Pancreas (tissue), 10 donors: ENCODE measurements around the gene PAFAH2. TPM values are rescaled to one million over a fixed set of nuclear protein-coding genes. Genes with fewer than 3 reads are reported as not detected.

Experiments
- ATAC-seq, 4 donors: fragments of 200-7000 bp; cut with Tn5 transposase; one replicate each; pipeline versions ENCODE4 v1.8.0 to v1.9.1; 2020; ENCODE audit warnings: mild to moderate bottlenecking in 4 of 4, moderate library complexity in 4 of 4
- DNase-seq, 6 donors: peaks; one replicate each; pipeline ENCODE4 v3.0.0-alpha.2; 2020
- FAIRE-seq: peaks from 2 replicates; lab custom pipeline; 2012; peaks lifted over from hg19 to GRCh38; lab: Jason Lieb, UNC
- H3K27ac ChIP-seq, 4 donors: fragments of 200-600 bp; sonication (generic); 1 replicate in 3 of 4; 2 replicates in 1 of 4; pipeline versions ENCODE4 v1.5.0 to v1.8.0; 2020
- H3K27me3 ChIP-seq, 4 donors: fragments of 200-600 bp; one replicate each; pipeline ENCODE4 v1.8.0; 2021
- H3K36me3 ChIP-seq, 3 donors: fragments of 200-600 bp; sonication (generic) in 1 of 3; one replicate each; pipeline versions ENCODE4 v1.5.0 to v1.8.0; 2020 to 2021
- H3K4me1 ChIP-seq, 3 donors: fragments of 200-600 bp; one replicate each; pipeline ENCODE4 v1.8.0; 2021
- H3K4me3 ChIP-seq, 4 donors: fragments of 200-600 bp; sonication (generic) in 2 of 4; one replicate each; pipeline versions ENCODE4 v1.5.0 to v1.8.0; 2020 to 2021
- H3K9me3 ChIP-seq, 4 donors: fragments of 200-600 bp; one replicate each; pipeline ENCODE4 v1.8.0; 2021
- CTCF ChIP-seq, 4 donors: fragments of 200-600 bp; sonication (generic) in 3 of 4; IDR thresholded peaks; one replicate each; pipeline versions ENCODE4 v1.5.0 to v1.8.0; 2021; ENCODE audit warnings: antibody characterized with exemption in 4 of 4
- WGBS, 2 donors: extraction: QIAGEN DNeasy Blood & Tissue Kit; methylation state at CpG; one replicate each; pipeline ENCODE4 v1.1.7; 2013; 5-methylcytosine and 5-hydroxymethylcytosine counted together
- intact Hi-C, 3 donors: fragments of 100-400 bp; cut with DNase I; formaldehyde crosslinking; loops; one replicate each; pipeline versions ENCODE4 v1.11.1 to v1.14.2; 2022
- polyA plus RNA-seq, 2 donors: library from polyadenylated mRNA; stranded (reverse); fragments of 200-250 nt; gene quantifications; one replicate each; pipeline ENCODE4 v1.2.3, GENCODE V29; 2013
- total RNA-seq, 6 donors: library from RNA; stranded (reverse); fragmentation: NEBNext Ultra II Directional in 4 of 6; extraction: Animal tissue kit (Norgen Biotek cat#: 25700) in 4 of 6; gene quantifications; one replicate each; pipeline versions ENCODE4 v1.2.1 to v1.2.4, GENCODE V29; 2021 to 2023
- donor health status: healthy with polysubstance abuse.
- donor health status: DM: no; HTN: no; CAD: no; lungs with moderate emphysema.
- donor health status: DM: no; HTN: no; CAD: no.
- donor health status: control.
- donor health status: control.
- donor health status: Bipolar disorder and iron deficiency.
- donor health status: DM: yes; HTN: yes; CAD: no.
- donor health status: DM: no; HTN: no; CAD: no.
- donor health status: DM: no; HTN: no; CAD: no.
- donor health status: DM: yes; HTN: yes; CAD: no.

PAFAH2 gene
- total and polyA plus RNA-seq, 8 donors, result 11.0 to 20.9 (median 15.3) TPM

DNA sequence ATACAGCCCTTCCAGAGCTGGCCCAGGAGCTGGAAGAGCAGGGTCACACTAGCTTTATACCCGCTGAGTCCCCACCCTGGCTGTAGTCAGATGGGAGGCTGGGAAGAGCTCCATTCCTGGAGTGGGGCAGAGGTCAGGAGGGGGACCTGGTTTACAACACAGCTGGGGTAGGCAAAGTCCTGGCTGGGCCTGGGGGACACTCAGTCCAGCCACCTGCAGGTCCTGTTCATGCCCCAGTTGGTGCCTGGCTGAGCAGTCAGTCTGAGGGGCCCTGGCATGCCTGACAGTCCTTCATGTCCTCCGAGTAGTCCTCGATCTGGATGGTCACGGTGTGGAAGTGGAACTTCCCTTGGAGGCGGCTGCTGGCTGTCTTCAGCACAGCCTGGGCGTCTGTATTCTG, 41.0 kb upstream of the PAFAH2 start:
- no peaks in the 10 kb centered on the region for H3K9me3 ChIP-seq
- no peak overlapping the region for H3K4me3 ChIP-seq
- H3K4me1 ChIP-seq, result peaks cover 28 to 37% (median 36%) of the 10 kb centered on the region in 3 donors
- FAIRE-seq, result no peak
- H3K36me3 ChIP-seq, result peaks cover 0 to 8% (median 0%) of the 10 kb centered on the region in 3 donors
- DNase-seq, result peak in 1 of 6 donors; percentile 67
- 88% methylated on average over 6 of the region's 6 CpGs for WGBS, 2 donors
- peak overlapping the region; percentile 51 to 92 (median 72) for H3K27ac ChIP-seq
- ATAC-seq, result no peak
- no peak for TF ChIP-seq CTCF (IDR thresholded peaks at IDR 0.05)
- intact Hi-C loops, result loop anchor here in 1 of 3 donors (10.0 kb wide), 1 partner anchor 106 kb away; no protein-coding TSS in a partner anchor
- H3K27me3 ChIP-seq, result no peaks in the 10 kb centered on the region

DNA sequence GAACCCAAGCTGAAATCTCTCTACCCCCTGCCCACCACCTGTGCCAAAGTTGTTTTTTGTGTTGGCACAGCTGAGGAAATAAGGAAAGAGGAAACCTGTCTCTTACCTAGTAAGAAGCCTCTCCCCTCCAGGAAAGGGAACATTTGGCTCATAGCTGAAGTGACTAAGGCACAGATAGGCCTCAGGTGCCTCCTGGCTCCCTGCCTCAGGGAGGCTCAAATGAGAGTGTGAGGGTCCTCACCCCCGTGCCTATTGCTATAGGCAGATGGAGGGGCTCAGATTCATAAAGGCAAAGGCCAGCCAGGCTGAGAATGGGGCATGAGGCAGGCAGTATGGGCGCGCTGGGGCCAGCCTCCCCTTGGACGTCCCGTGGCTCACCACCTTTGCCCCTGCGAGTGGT, 40.6 kb upstream of the PAFAH2 start:
- Histone ChIP-seq H3K27me3 (no peaks in the 10 kb centered on the region), H3K36me3 (peaks cover 0 to 8% (median 0%) of the 10 kb centered on the region in 3 donors), H3K4me1 (peaks cover 28 to 37% (median 36%) of the 10 kb centered on the region in 3 donors), H3K4me3 (no peak overlapping the region), H3K9me3 (no peaks in the 10 kb centered on the region), H3K27ac (peak overlapping the region; percentile 51 to 92 (median 72))
- peak in 4 of 6 donors; percentile 52 to 75 (median 62) for DNase-seq
- no peak for ATAC-seq
- intact Hi-C loops, result loop anchor here in 1 of 3 donors (10.0 kb wide), 1 partner anchor 106 kb away; no protein-coding TSS in a partner anchor
- no peak for TF ChIP-seq CTCF (IDR thresholded peaks at IDR 0.05)
- FAIRE-seq, result no peak
- 80 to 81% methylated on average over 6 of the region's 6 CpGs for whole genome bisulfite sequencing, 2 donors

DNA sequence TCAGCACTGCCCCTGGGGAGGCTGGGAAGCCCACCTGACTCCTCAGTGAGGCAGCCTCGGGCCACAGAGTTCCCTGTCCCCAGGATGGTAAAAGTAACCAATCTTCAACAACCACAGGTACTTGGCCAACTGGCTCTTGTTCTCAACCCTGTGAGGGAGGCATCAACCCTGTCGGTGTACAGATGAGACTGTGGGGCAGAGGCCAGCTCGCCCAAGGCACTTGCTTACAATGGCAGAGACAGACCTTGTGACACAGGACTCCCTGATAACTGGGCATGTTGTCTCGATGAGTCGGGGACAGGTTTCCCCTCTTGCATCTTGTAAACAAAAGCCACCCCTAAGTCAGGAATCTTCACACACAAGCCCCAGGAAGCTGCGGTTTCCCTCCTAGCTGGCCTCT, 40.0 kb upstream of the PAFAH2 start:
- intact Hi-C loops, result loop anchor here in 1 of 3 donors (10.0 kb wide), 1 partner anchor 107 kb away; no protein-coding TSS in a partner anchor
- no peak for FAIRE-seq
- 54 to 62% methylated on average over 6 of the region's 6 CpGs for WGBS, 2 donors
- Histone ChIP-seq H3K9me3 (no peaks in the 10 kb centered on the region), H3K4me3 (no peak overlapping the region), H3K36me3 (peaks cover 0 to 8% (median 0%) of the 10 kb centered on the region in 3 donors), H3K27ac (peak overlapping the region; percentile 51 to 92 (median 72)), H3K27me3 (no peaks in the 10 kb centered on the region), H3K4me1 (peaks cover 25 to 33% (median 33%) of the 10 kb centered on the region in 3 donors)
- ATAC-seq, result no peak
- no peak for DNase-seq
- TF ChIP-seq CTCF (IDR thresholded peaks at IDR 0.05), result no peak

DNA sequence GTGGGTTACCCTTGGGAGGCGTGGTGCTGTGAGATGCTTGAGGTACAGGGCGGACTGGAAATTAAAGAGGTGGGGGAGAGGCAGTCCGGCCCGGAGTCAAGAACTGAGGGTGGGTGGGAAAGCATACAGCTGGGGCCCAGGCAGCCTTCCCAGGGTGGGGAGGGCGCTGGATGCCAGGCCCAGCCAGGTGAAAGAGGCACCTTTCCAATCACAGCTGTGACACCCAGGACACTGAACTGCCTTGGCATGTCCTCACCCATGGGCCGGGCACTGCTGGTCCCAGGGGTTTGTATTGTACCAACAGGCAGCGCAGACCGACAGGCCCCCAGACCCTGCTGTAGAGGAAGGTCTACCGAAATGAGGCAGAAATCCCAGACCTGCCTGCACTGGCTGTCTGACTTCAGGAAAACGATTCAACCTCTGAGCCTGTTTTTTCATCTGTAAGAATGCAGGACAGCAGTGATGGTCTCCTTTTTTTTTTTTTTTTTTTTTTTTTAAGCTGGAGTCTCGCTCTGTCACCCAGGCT, 39.0 kb upstream of the PAFAH2 start:
- FAIRE-seq (no peak), DNase-seq (peak in 2 of 6 donors; percentile 91 to 98)

More for the DNA sequence above, 39.0 kb upstream of the PAFAH2 start:
- Histone ChIP-seq H3K27ac (peak overlapping the region; percentile 51 to 92 (median 72)), H3K36me3 (peaks cover 0 to 8% (median 0%) of the 10 kb centered on the region in 3 donors), H3K9me3 (no peaks in the 10 kb centered on the region), H3K4me1 (peaks cover 20 to 30% (median 27%) of the 10 kb centered on the region in 3 donors), H3K4me3 (no peak overlapping the region), H3K27me3 (no peaks in the 10 kb centered on the region)
- intact Hi-C loops, result loop anchor here in 1 of 3 donors (10.0 kb wide), 1 partner anchor 108 kb away; no protein-coding TSS in a partner anchor
- WGBS, 2 donors, result 31 to 33% methylated on average over 10 of the region's 11 CpGs
- peak in 1 of 4 donors; percentile 46 for ATAC-seq
- TF ChIP-seq CTCF (IDR thresholded peaks at IDR 0.05), result no peak
